Measurements from ENCODE around the gene PLXNB1. TPM values are rescaled to one million over a fixed set of nuclear protein-coding genes. Genes with fewer than 3 reads are reported as not detected.

Gene PLXNB1
- total RNA-seq, 1 experiment from 2014 or later = 149 TPM

GRCh38 chr3:48400824-48401433, 29.0 kb downstream of the PLXNB1 start:
- no peak overlapping the region for H3K4me3 Mint-ChIP-seq (ENCODE audit: unreplicated experiment)
- Histone ChIP-seq H3K4me1 (no peaks in the 10 kb centered on the region), H3K4me3 (ENCODE audit: low read depth, low read length) (no peak overlapping the region), H3K36me3 (ENCODE audit: control insufficient read depth, insufficient read depth, low read length) (peaks cover 2% of the 10 kb centered on the region), H3K9me3 (no peaks in the 10 kb centered on the region), H3K27me3 (replicated peaks; ENCODE audit: control insufficient read depth, insufficient read depth, low read length) (no peaks in the 10 kb centered on the region)
- H3K36me3 Mint-ChIP-seq (ENCODE audit: insufficient read depth, unreplicated experiment) = peaks cover 52% of the 10 kb centered on the region
- H3K4me1 Mint-ChIP-seq (ENCODE audit: low read depth, unreplicated experiment) = peaks cover 11% of the 10 kb centered on the region
- ChIA-PET POLR2A (interaction anchor here (0.8 to 2.0 kb wide), 5 partner anchors 33 to 133 kb away, joined by 3 to 22 read pairs (median 7); partner anchors contain the start of genes ATRIP, CCDC51 and TMA7), CTCF (interaction anchor here (0.6 to 12.8 kb wide), 28 partner anchors 10 to 1517 kb away, joined by 3 to 405 read pairs (median 6); partner anchors contain the start of genes ATRIP, CCDC51, CDC25A and FBXW12)
- TSS peak; percentile 6 for BruUV-seq (replicated peaks)
- intact Hi-C loops (cut with micrococcal nuclease; ENCODE audit: unreplicated experiment) = loop anchor here (1.0 to 2.0 kb wide), 3 partner anchors 35 to 168 kb away; no protein-coding TSS in a partner anchor
- H3K27me3 Mint-ChIP-seq (ENCODE audit: insufficient read depth, unreplicated experiment) = no peaks in the 10 kb centered on the region
- TF ChIP-seq, protein P1, sequence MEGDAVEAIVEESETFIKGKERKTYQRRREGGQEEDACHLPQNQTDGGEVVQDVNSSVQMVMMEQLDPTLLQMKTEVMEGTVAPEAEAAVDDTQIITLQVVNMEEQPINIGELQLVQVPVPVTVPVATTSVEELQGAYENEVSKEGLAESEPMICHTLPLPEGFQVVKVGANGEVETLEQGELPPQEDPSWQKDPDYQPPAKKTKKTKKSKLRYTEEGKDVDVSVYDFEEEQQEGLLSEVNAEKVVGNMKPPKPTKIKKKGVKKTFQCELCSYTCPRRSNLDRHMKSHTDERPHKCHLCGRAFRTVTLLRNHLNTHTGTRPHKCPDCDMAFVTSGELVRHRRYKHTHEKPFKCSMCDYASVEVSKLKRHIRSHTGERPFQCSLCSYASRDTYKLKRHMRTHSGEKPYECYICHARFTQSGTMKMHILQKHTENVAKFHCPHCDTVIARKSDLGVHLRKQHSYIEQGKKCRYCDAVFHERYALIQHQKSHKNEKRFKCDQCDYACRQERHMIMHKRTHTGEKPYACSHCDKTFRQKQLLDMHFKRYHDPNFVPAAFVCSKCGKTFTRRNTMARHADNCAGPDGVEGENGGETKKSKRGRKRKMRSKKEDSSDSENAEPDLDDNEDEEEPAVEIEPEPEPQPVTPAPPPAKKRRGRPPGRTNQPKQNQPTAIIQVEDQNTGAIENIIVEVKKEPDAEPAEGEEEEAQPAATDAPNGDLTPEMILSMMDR (IDR thresholded peaks at IDR 0.05; ENCODE audit: insufficient read depth in 1 of 2, low read depth in 1 of 2, low read length in 1 of 2, severe bottlenecking in 1 of 2, unreplicated experiment in 1 of 2) = peak; percentile 73 to 87
- no peaks in the 10 kb centered on the region for H3K9me3 Mint-ChIP-seq (ENCODE audit: unreplicated experiment)
- peak overlapping the region; percentile 63 for H3K27ac Mint-ChIP-seq (ENCODE audit: unreplicated experiment)
- peak; percentile 75 to 76 for DNase-seq

DNA sequence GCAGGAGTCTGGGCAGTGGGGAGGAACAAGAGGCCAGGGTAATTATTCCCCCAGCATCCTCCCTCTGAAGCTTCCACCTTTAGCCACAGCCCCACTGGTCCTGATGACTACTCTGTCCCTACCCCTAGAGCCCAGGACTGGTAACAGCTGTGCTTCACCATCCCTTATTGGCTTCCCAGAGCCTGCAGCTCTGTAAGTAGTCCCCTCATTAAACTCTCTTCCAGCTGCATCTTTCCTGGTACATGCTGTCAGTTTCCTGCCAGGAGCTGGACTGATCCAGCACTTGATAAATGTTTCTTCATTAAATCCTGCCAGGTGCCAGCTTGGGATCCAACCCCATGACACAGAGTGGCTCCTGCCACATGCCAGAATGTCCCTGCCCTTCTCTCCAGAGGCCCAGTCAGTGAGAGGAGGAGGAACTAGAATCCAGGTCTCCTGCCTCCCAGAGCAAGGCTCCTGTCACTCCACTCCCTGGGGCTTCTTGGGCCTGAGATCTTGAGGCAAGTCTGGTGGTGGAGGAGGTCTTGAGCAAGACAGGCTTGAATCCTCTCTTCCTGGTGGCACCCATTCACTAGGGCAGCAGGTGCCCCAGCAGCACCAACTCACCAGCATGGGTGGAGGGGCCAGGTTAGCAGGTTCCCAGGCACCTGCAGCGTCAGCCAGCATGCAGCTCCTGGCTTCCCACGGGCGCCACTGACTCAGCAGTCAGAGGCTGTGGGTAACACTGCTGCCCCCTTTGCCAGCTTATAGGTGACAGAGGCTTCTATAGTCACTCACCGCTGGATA, 30.3 kb downstream of the PLXNB1 start:
- POLR2A ChIA-PET = interaction anchor here (2.0 kb wide), 1 partner anchor 47 kb away, joined by 7 read pairs; the partner anchor contains the start of gene ATRIP
- no peaks in the 10 kb centered on the region for H3K4me1 ChIP-seq
- H3K27me3 ChIP-seq (replicated peaks; ENCODE audit: control insufficient read depth, insufficient read depth, low read length) = no peaks in the 10 kb centered on the region
- Mint-ChIP-seq H3K36me3 (ENCODE audit: insufficient read depth, unreplicated experiment) (peaks cover 44% of the 10 kb centered on the region), H3K9me3 (ENCODE audit: unreplicated experiment) (no peaks in the 10 kb centered on the region), H3K27me3 (ENCODE audit: insufficient read depth, unreplicated experiment) (no peaks in the 10 kb centered on the region), H3K4me3 (ENCODE audit: unreplicated experiment) (no peak overlapping the region), H3K4me1 (ENCODE audit: low read depth, unreplicated experiment) (peaks cover 11% of the 10 kb centered on the region), H3K27ac (ENCODE audit: unreplicated experiment) (peak overlapping the region; percentile 40)
- no TSS peak for BruUV-seq (replicated peaks)
- CTCF ChIA-PET = interaction anchor here (0.9 to 12.8 kb wide), 4 partner anchors 29 to 205 kb away, joined by 3 to 405 read pairs (median 10); partner anchors contain the start of genes CCDC51 and TMA7
- DNase-seq = peak in 1 of 2 experiments; percentile 31
- H3K9me3 ChIP-seq = no peaks in the 10 kb centered on the region
- no peak overlapping the region for H3K4me3 ChIP-seq (ENCODE audit: low read depth, low read length)
- H3K36me3 ChIP-seq (ENCODE audit: control insufficient read depth, insufficient read depth, low read length) = peaks cover 2% of the 10 kb centered on the region
- intact Hi-C loops (cut with micrococcal nuclease; ENCODE audit: unreplicated experiment) = loop anchor here (2.0 kb wide), 1 partner anchor 167 kb away; no protein-coding TSS in a partner anchor
- TF ChIP-seq, protein P1 (IDR thresholded peaks at IDR 0.05; ENCODE audit: insufficient read depth in 1 of 2, low read depth in 1 of 2, low read length in 1 of 2, severe bottlenecking in 1 of 2, unreplicated experiment in 1 of 2) = no peak

DNA sequence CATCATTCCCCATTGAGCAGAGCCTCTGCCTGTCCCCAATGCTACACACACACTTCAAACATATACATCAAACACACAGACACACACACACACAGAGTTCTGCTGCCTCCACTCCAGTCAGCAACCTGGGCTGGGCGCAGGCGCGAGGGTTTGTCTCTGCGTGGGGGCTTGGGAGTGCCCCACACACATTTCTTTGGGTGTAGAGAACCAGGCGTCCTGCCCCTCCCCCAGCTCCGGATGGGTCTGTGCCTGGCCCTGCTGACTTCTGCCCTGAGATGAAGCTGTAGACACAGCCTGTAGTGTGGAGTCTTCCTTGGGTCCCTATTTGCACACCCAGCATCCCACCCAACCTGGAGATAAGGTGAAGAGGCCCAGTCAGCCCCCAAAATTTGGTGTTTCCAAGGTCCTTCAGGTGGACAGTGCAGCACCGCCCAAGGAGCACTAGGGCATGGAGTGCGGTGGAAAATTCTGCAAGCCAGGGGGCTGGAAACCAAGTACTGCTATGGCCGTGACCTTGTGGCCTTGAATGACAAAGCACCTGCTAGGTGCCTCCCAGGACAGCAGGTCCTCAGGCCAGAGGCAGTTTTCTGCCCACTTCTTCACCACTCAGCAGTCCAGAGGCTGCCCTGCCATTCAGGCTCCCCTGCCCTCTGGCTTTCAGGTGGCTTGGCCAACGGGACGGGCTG, 31.0 kb downstream of the PLXNB1 start:
- Histone ChIP-seq H3K4me3 (ENCODE audit: low read depth, low read length) (no peak overlapping the region), H3K27me3 (replicated peaks; ENCODE audit: control insufficient read depth, insufficient read depth, low read length) (no peaks in the 10 kb centered on the region), H3K9me3 (no peaks in the 10 kb centered on the region), H3K36me3 (ENCODE audit: control insufficient read depth, insufficient read depth, low read length) (no peaks in the 10 kb centered on the region; the same call in none of the 2 replicates), H3K4me1 (no peaks in the 10 kb centered on the region)
- Mint-ChIP-seq H3K36me3 (ENCODE audit: insufficient read depth, unreplicated experiment) (peaks cover 37% of the 10 kb centered on the region), H3K27me3 (ENCODE audit: insufficient read depth, unreplicated experiment) (no peaks in the 10 kb centered on the region), H3K4me3 (ENCODE audit: unreplicated experiment) (no peak overlapping the region), H3K9me3 (ENCODE audit: unreplicated experiment) (no peaks in the 10 kb centered on the region), H3K4me1 (ENCODE audit: low read depth, unreplicated experiment) (peaks cover 11% of the 10 kb centered on the region), H3K27ac (ENCODE audit: unreplicated experiment) (no peak overlapping the region)
- ChIA-PET CTCF (interaction anchor here (0.9 to 12.8 kb wide), 4 partner anchors 36 to 204 kb away, joined by 3 to 405 read pairs (median 4); partner anchors contain the start of genes CCDC51 and TMA7), POLR2A (no interaction called here)
- TF ChIP-seq, protein P1 (IDR thresholded peaks at IDR 0.05; ENCODE audit: insufficient read depth in 1 of 2, low read depth in 1 of 2, low read length in 1 of 2, severe bottlenecking in 1 of 2, unreplicated experiment in 1 of 2) = no peak
- BruUV-seq (replicated peaks) = no TSS peak
- DNase-seq = no peak
- intact Hi-C loops (cut with micrococcal nuclease; ENCODE audit: unreplicated experiment) = no loop called here
